ENCODE data around the gene CAPN9.

GRCh38 chr1:230704830-230705229 lies 42.4 kb upstream of the CAPN9 start:
- TF ChIP-seq POLR2A (IDR thresholded peaks at IDR 0.05) (no peak), CTCF (IDR thresholded peaks at IDR 0.05) (no peak)
